ENCODE data around the gene EIF4A2. TPM values are rescaled to one million over a fixed set of nuclear protein-coding genes. Genes with fewer than 3 reads are reported as not detected.
A peak's percentile ranks its signal among the peaks of the same experiment; 100 is the strongest.

Gene EIF4A2
- total and polyA plus RNA-seq, 9 of the 15 experiments (the other 6 are each of a cell fraction or from before 2014, with no cell fraction given): 307 to 754 (median 435) TPM

GRCh38 chr3:186782542-186783057 is 777 bp upstream of the EIF4A2 start (continued):
- TF ChIP-seq CUX1 (CRISPR knock-in tag; IDR thresholded peaks at IDR 0.05): 0 out of 2 replicates have a peak, but pooled peaks have one; percentile 26
- peak; percentile 68 for TF ChIP-seq CHD1 (IDR thresholded peaks at IDR 0.05; ENCODE audit: low read length)
- TF ChIP-seq FUS (optimal IDR thresholded peaks at IDR 0.05; ENCODE audit: low read depth, low read length): no peak
- 0 out of 2 replicates have a peak, but pooled peaks have one; percentile 32 for TF ChIP-seq NFATC3 (IDR thresholded peaks at IDR 0.05)
- no peak for TF ChIP-seq HSF4 (CRISPR knock-in tag; IDR thresholded peaks at IDR 0.05; ENCODE audit: borderline replicate concordance)
- no peak for TF ChIP-seq ZNF764 (CRISPR knock-in tag; IDR thresholded peaks at IDR 0.05; ENCODE audit: low read depth)
- peak; percentile 15 for TF ChIP-seq BRD9 (IDR thresholded peaks at IDR 0.05; ENCODE audit: low read depth, partially characterized antibody)
- 0 out of 2 replicates have a peak, but pooled peaks have one; percentile 52 for TF ChIP-seq ZSCAN29 (IDR thresholded peaks at IDR 0.05)
- no peak for TF ChIP-seq MEIS2 (IDR thresholded peaks at IDR 0.05; ENCODE audit: partially characterized antibody)
- peak in 1 of 2 experiments; percentile 6; a peak in 1 of 4 replicates for TF ChIP-seq ETV6 (IDR thresholded peaks at IDR 0.05; ENCODE audit: borderline replicate concordance in 1 of 2, low read depth in 2 of 2, low read length in 1 of 2)
- no peak for TF ChIP-seq ETV6 (CRISPR knock-in tag; IDR thresholded peaks at IDR 0.05; ENCODE audit: borderline replicate concordance)
- TF ChIP-seq ZKSCAN8 (CRISPR knock-in tag; IDR thresholded peaks at IDR 0.05): no peak
- no peak for TF ChIP-seq NCOA4 (IDR thresholded peaks at IDR 0.05; ENCODE audit: partially characterized antibody)
- 0 out of 2 replicates have a peak, but pooled peaks have one; percentile 9 for TF ChIP-seq ATF6 (CRISPR knock-in tag; IDR thresholded peaks at IDR 0.05)
- peak; percentile 6; the same call in 1 of the 2 replicates for TF ChIP-seq E2F1 (CRISPR knock-in tag; IDR thresholded peaks at IDR 0.05)

Measured in K562 (cell line).